ENCODE measurements around the gene PDLIM1. TPM values are rescaled to one million over a fixed set of nuclear protein-coding genes. Genes with fewer than 3 reads are reported as not detected.
A peak's percentile ranks its signal among the peaks of the same experiment; 100 is the strongest.

PDLIM1 gene
- total and polyA plus RNA-seq, 2 experiments from 2014 or later: 111 to 233 TPM

DNA sequence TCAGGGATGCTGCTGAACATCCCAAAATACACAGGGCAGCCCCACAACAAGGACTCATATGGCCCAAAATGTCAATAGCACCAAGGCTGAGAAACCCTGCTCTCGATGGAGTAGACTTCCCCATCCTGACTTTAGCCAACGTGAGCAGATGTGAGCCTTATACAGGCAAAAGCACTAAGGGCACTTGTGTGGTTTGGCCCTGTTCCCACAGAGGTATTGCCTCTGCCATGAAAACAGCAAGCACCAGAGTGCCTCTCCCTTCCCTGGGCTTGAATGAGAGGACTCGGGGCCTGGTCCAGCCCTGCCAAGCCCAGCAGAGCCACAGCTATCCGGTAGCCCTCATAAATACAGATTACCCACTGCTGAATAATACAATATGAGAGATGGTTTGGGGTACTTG, 49.3 kb downstream of the PDLIM1 start:
- Histone ChIP-seq H3K9me2 (ENCODE audit: insufficient read depth) (no peaks in the 10 kb centered on the region), H2AFZ (no peak overlapping the region), H3K4me3 (no peak overlapping the region), H3K4me2 (no peak overlapping the region), H3F3A (replicated peaks; ENCODE audit: low read depth) (0 out of 2 replicates have a peak, but pooled peaks cover 12% of the 10 kb centered on the region), H4K20me1 (replicated peaks; ENCODE audit: insufficient read depth) (no peaks in the 10 kb centered on the region), H3K36me3 (ENCODE audit: insufficient read depth) (peaks cover 48% of the 10 kb centered on the region), H3K79me2 (replicated peaks; ENCODE audit: insufficient read depth) (peaks cover 23% of the 10 kb centered on the region), H3K4me1 (ENCODE audit: insufficient read depth) (peaks cover 8% of the 10 kb centered on the region), H3K27ac (ENCODE audit: low read depth) (peak overlapping the region; percentile 63; the same call in 1 of the 2 replicates), H3K27me3 (ENCODE audit: insufficient read depth) (no peaks in the 10 kb centered on the region)
- peaks cover 69% of the 10 kb centered on the region for H3K36me3 Mint-ChIP-seq (ENCODE audit: low read depth)
- H3K27ac Mint-ChIP-seq: no peak overlapping the region
- H3K9me3 Mint-ChIP-seq: peaks cover 10% of the 10 kb centered on the region
- DNase-seq (ENCODE audit: low spot score) (no peak), ATAC-seq (no peak)
- H3K4me1 Mint-ChIP-seq: peaks cover 6% of the 10 kb centered on the region
- H3K4me3 Mint-ChIP-seq: no peak overlapping the region
- peaks cover 7% of the 10 kb centered on the region for H3K27me3 Mint-ChIP-seq (ENCODE audit: insufficient read depth, low read depth, poor library complexity)
- TF ChIP-seq CTCF (conservative IDR thresholded peaks at IDR 0.05; ENCODE audit: low read depth in 2 of 2) (no peak), REST (IDR thresholded peaks at IDR 0.05; ENCODE audit: unreplicated experiment) (no peak), EZH2phosphoT487 (IDR thresholded peaks at IDR 0.05; ENCODE audit: unreplicated experiment) (no peak), NANOG (IDR thresholded peaks at IDR 0.05; ENCODE audit: borderline replicate concordance) (no peak), ZNF114 (CRISPR knock-in tag; IDR thresholded peaks at IDR 0.05) (no peak), STAT1 (IDR thresholded peaks at IDR 0.05; ENCODE audit: unreplicated experiment) (no peak), EZH2 (IDR thresholded peaks at IDR 0.05; ENCODE audit: low read depth, unreplicated experiment) (no peak), CREB1 (CRISPR knock-in tag; IDR thresholded peaks at IDR 0.05; ENCODE audit: low read depth) (no peak), POLR2AphosphoS5 (IDR thresholded peaks at IDR 0.05; ENCODE audit: low read depth) (no peak), ZNF462 (CRISPR knock-in tag; IDR thresholded peaks at IDR 0.05) (no peak), JUNB (IDR thresholded peaks at IDR 0.05; ENCODE audit: unreplicated experiment) (no peak), ZNF331 (CRISPR knock-in tag; IDR thresholded peaks at IDR 0.05; ENCODE audit: low read depth) (no peak)
- TF ChIP-seq, protein P1, sequence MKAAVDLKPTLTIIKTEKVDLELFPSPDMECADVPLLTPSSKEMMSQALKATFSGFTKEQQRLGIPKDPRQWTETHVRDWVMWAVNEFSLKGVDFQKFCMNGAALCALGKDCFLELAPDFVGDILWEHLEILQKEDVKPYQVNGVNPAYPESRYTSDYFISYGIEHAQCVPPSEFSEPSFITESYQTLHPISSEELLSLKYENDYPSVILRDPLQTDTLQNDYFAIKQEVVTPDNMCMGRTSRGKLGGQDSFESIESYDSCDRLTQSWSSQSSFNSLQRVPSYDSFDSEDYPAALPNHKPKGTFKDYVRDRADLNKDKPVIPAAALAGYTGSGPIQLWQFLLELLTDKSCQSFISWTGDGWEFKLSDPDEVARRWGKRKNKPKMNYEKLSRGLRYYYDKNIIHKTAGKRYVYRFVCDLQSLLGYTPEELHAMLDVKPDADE (IDR thresholded peaks at IDR 0.05): no peak
